Stimulated activated effector memory CD8-positive, alpha-beta T cell treated with anti-CD3 and anti-CD28 coated beads, Interleukin-12 subunit alpha, Interleukin-12 subunit beta, amount 100 ng/mL, for 72 hours (primary cell): Measurements from ENCODE around the gene TAGAP.

Source experiments
- ATAC-seq: fragments of 150-1000 bp; cut with Tn5 transposase; 2 replicates; pipeline ENCODE4 v1.10.0; 2021
- DNase-seq, 2 donors: peaks; one replicate each; pipeline ENCODE4 v3.0.0; 2021 to 2022; ENCODE audit warnings: low spot score in 2 of 2
- H3K27ac Mint-ChIP-seq: one replicate; pipeline ENCODE4 v1.8.0; 2022; ENCODE audit warnings: mild to moderate bottlenecking, mixed read lengths
- H3K36me3 Mint-ChIP-seq: one replicate; pipeline ENCODE4 v1.8.0; 2022; ENCODE audit warnings: mild to moderate bottlenecking, mixed read lengths
- H3K4me1 Mint-ChIP-seq: one replicate; pipeline ENCODE4 v1.8.0; 2022; ENCODE audit warnings: mixed read lengths
- H3K4me3 Mint-ChIP-seq: one replicate; pipeline ENCODE4 v1.8.0; 2022; ENCODE audit warnings: mild to moderate bottlenecking, mixed read lengths
- H3K9me3 Mint-ChIP-seq: one replicate; pipeline ENCODE4 v1.8.0; 2022; ENCODE audit warnings: mixed read lengths

TAGAP gene

GRCh38 chr6:159061805-159062563 is 17.2 kb upstream of the TAGAP start:
- Mint-ChIP-seq H3K4me3 (peak overlapping the region; percentile 45), H3K9me3 (no peaks in the 10 kb centered on the region), H3K4me1 (peaks cover 83% of the 10 kb centered on the region), H3K27ac (peak overlapping the region; percentile 87), H3K36me3 (peaks cover 6% of the 10 kb centered on the region)
- ATAC-seq: peak; percentile 86
- peak in 1 of 2 donors; percentile 58 for DNase-seq

DNA sequence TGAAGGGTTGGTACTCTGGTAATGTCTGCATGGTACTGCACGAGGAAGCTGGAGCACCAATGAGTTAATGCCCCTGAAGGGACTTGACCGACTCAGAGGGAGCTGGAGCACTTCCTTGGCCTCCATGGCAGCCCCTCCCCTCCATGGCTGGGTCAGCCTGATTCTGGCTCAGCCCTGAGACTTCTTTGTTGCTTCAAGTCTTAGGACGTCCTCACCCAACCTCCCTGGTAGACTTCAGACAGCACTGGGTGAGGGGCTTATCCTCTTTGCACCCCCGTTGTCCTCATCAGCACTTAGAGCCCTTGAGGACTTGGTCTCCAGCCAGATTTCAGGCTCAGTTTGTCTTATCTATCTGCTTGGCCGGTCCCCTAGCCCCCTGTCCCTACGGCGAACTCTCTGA is 16.4 kb upstream of the TAGAP start:
- Mint-ChIP-seq H3K4me3 (peak overlapping the region; percentile 45), H3K36me3 (peaks cover 12% of the 10 kb centered on the region)

GRCh38 chr6:159059885-159060506 is 15.2 kb upstream of the TAGAP start:
- no peaks in the 10 kb centered on the region for H3K9me3 Mint-ChIP-seq
- peak in 1 of 2 donors; percentile 56 for DNase-seq
- ATAC-seq: peak; percentile 48

More for the DNA sequence above, 16.4 kb upstream of the TAGAP start:
- no peaks in the 10 kb centered on the region for H3K9me3 Mint-ChIP-seq
- ATAC-seq (no peak), DNase-seq (no peak)
- peaks cover 86% of the 10 kb centered on the region for H3K4me1 Mint-ChIP-seq
- peak overlapping the region; percentile 87 for H3K27ac Mint-ChIP-seq

GRCh38 chr6:159059141-159059540 is 14.3 kb upstream of the TAGAP start:
- Mint-ChIP-seq H3K4me1 (peaks cover 85% of the 10 kb centered on the region), H3K4me3 (peak overlapping the region; percentile 33), H3K36me3 (peaks cover 12% of the 10 kb centered on the region), H3K27ac (peak overlapping the region; percentile 77), H3K9me3 (no peaks in the 10 kb centered on the region)
- peak; percentile 81 for ATAC-seq
- peak in 1 of 2 donors; percentile 57 for DNase-seq

More at GRCh38 chr6:159059885-159060506, 15.2 kb upstream of the TAGAP start:
- Mint-ChIP-seq H3K4me1 (peaks cover 87% of the 10 kb centered on the region), H3K4me3 (peak overlapping the region; percentile 33), H3K36me3 (peaks cover 12% of the 10 kb centered on the region), H3K27ac (peak overlapping the region; percentile 77)

GRCh38 chr6:159056899-159057298 is 12.1 kb upstream of the TAGAP start:
- Mint-ChIP-seq H3K36me3 (peaks cover 6% of the 10 kb centered on the region), H3K27ac (peak overlapping the region; percentile 33), H3K9me3 (no peaks in the 10 kb centered on the region), H3K4me3 (peak overlapping the region; percentile 28), H3K4me1 (peaks cover 77% of the 10 kb centered on the region)
- DNase-seq (no peak), ATAC-seq (peak; percentile 52)

- Mint-ChIP-seq H3K27ac (peak overlapping the region; percentile 33), H3K4me1 (peaks cover 72% of the 10 kb centered on the region), H3K9me3 (no peaks in the 10 kb centered on the region), H3K36me3 (peaks cover 6% of the 10 kb centered on the region), H3K4me3 (peak overlapping the region; percentile 28)
- no peak for DNase-seq
- no peak for ATAC-seq
Observed at GRCh38 chr6:159056432-159056831, 11.6 kb upstream of the TAGAP start.

DNA sequence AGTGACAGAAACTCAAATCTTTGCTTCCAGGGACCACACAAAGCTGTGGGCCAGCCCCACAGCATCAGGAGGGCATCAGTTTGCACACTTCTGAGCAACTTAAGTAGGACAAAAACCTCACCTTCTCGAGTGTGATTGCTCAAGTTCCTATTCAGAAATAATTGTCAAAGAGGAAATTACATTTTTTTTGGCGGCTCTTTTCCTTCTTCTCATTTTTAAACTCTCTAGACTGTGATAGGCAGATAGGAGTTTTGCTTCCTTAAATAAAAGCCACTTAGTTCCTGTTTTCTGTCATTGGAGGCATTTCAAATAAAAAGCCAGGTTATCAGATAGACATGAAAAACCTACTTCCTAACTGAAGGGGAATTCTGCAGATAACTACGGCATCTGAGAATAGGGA is 11.2 kb upstream of the TAGAP start:
- Mint-ChIP-seq H3K4me3 (peak overlapping the region; percentile 28), H3K4me1 (peaks cover 68% of the 10 kb centered on the region), H3K36me3 (peaks cover 6% of the 10 kb centered on the region), H3K27ac (peak overlapping the region; percentile 33), H3K9me3 (no peaks in the 10 kb centered on the region)
- DNase-seq: no peak
- ATAC-seq: no peak

- H3K9me3 Mint-ChIP-seq: no peaks in the 10 kb centered on the region
- H3K36me3 Mint-ChIP-seq: peaks cover 6% of the 10 kb centered on the region
- peak; percentile 75 for ATAC-seq
- DNase-seq: peak in 1 of 2 donors; percentile 48
- peak overlapping the region; percentile 30 for H3K4me3 Mint-ChIP-seq
- peak overlapping the region; percentile 14 for H3K27ac Mint-ChIP-seq
- peaks cover 50% of the 10 kb centered on the region for H3K4me1 Mint-ChIP-seq
Observed at GRCh38 chr6:159053781-159054398, 9.1 kb upstream of the TAGAP start.

DNA sequence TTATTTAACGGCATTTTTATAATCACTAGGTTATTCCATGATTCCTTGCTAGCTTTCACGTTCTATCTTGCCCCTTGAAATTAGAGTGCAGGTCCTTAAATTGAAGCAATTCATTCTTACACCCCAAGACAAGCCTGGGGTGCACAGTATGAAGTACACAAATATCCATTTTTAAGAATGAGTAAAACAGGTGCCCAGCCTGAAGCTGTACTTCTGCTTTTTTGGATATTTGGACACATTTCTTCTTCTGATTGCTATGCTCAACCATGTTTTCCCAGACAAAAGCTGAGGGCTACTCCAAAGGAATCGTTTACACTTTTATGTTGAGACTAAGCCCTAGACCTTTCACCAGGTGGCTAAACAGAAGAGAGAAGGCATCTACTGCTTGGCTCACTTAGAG is 7.9 kb upstream of the TAGAP start:
- no peak overlapping the region for H3K27ac Mint-ChIP-seq
- H3K4me1 Mint-ChIP-seq: peaks cover 53% of the 10 kb centered on the region
- no peak overlapping the region for H3K4me3 Mint-ChIP-seq
- DNase-seq (no peak), ATAC-seq (no peak)
- no peaks in the 10 kb centered on the region for H3K9me3 Mint-ChIP-seq
- H3K36me3 Mint-ChIP-seq: peaks cover 6% of the 10 kb centered on the region

- Mint-ChIP-seq H3K36me3 (peaks cover 25% of the 10 kb centered on the region), H3K4me3 (no peak overlapping the region), H3K4me1 (peaks cover 27% of the 10 kb centered on the region), H3K27ac (no peak overlapping the region), H3K9me3 (no peaks in the 10 kb centered on the region)
- DNase-seq (peak; percentile 1 to 45), ATAC-seq (no peak)
Observed at GRCh38 chr6:159047891-159048685, 3.3 kb upstream of the TAGAP start.

DNA sequence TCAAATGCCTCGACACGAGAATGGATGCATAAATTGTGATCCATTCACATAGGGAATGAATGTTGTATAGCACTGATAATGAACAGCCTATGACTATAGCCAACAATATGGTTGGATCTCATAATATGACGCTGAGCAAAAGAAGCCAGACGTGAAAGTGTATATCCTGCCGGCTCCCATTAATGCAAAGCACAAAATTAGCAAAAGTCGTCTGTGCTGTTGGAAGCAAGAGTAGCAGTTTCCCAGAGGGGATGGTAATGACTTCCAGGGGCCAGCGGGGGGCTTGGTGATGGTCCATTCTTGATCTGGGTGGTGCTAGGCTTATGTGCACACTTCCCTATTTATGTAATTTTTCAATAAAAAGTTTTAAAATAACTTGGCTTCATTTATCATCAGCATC is 1.0 kb upstream of the TAGAP start:
- no peak for ATAC-seq
- peak overlapping the region; percentile 98 for H3K27ac Mint-ChIP-seq
- peak overlapping the region; percentile 84 for H3K4me3 Mint-ChIP-seq

DNA sequence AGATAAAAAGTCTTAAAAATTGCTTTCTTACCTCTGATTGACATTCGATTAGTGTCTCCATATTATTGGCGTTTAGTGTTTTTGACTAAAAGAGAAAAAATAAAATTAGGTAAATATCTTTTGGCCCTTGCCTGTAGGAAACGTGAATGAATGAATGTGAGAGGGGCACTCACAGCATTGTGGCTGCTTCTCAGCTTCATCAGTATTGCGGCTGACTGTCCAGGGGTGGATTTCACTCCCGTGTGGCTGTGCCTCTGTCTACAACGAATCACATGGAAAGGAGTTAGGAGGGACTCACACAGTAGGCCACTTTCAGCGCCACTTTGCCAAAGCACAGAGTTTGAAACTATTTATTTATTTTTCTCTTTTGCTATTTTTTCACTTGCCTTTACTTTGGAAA is 844 bp downstream of the TAGAP start:
- ATAC-seq: no peak
- H3K36me3 Mint-ChIP-seq: peaks cover 66% of the 10 kb centered on the region

More for the DNA sequence above, 1.0 kb upstream of the TAGAP start:
- H3K36me3 Mint-ChIP-seq: peaks cover 48% of the 10 kb centered on the region
- peak in 1 of 2 donors; percentile 47 for DNase-seq
- H3K4me1 Mint-ChIP-seq: peaks cover 46% of the 10 kb centered on the region
- H3K9me3 Mint-ChIP-seq: no peaks in the 10 kb centered on the region

GRCh38 chr6:159043251-159043650 is 1.5 kb downstream of the TAGAP start:
- Mint-ChIP-seq H3K27ac (peak overlapping the region; percentile 98), H3K4me1 (peaks cover 55% of the 10 kb centered on the region), H3K4me3 (peak overlapping the region; percentile 84), H3K9me3 (no peaks in the 10 kb centered on the region), H3K36me3 (peaks cover 73% of the 10 kb centered on the region)
- peak in 1 of 2 donors; percentile 53 for DNase-seq
- no peak for ATAC-seq

More for the DNA sequence above, 844 bp downstream of the TAGAP start:
- Mint-ChIP-seq H3K27ac (peak overlapping the region; percentile 98), H3K4me1 (peaks cover 53% of the 10 kb centered on the region), H3K4me3 (peak overlapping the region; percentile 84), H3K9me3 (no peaks in the 10 kb centered on the region)
- DNase-seq: peak in 1 of 2 donors; percentile 59

DNA sequence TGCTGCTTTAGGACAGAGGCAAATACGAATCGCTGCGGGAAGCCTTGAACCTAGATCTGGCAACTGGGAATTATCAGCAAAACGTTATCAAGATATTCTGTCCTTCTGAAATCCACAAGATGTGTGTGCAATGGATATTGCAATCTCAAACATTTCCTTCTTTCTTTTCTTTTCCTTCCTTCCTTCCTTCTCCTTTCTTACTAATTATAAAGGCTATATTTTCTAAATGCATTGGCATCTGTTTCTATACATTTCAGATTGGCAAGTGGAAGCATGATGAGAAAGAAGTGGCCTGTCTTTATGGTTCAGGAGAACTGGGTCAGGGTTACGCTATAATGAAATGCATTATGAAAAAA is 2.0 kb downstream of the TAGAP start:
- H3K9me3 Mint-ChIP-seq: no peaks in the 10 kb centered on the region
- H3K27ac Mint-ChIP-seq: peak overlapping the region; percentile 98
- peak overlapping the region; percentile 84 for H3K4me3 Mint-ChIP-seq
- H3K4me1 Mint-ChIP-seq: peaks cover 55% of the 10 kb centered on the region
- H3K36me3 Mint-ChIP-seq: peaks cover 78% of the 10 kb centered on the region
- no peak for DNase-seq
- no peak for ATAC-seq
